RKO (cell line): ENCODE measurements around the gene SYS1.
"Not testable (repeated sequence)": the region's sequence is repeated elsewhere in the genome, so short reads cannot be mapped to it uniquely, and the experiment has no call there.

Source experiments
- DNase-seq: peaks from one replicate; pipeline ENCODE4 v3.0.0-alpha.2; 2016; ENCODE audit warnings: low spot score

The SYS1 gene

GRCh38 chr20:45340236-45340847 lies 22.6 kb upstream of the SYS1 start:
- DNase-seq: no peak

GRCh38 chr20:45340951-45341350 lies 22.0 kb upstream of the SYS1 start:
- no peak for DNase-seq

- no peak for DNase-seq
Measured at GRCh38 chr20:45341579-45341938, 21.4 kb upstream of the SYS1 start.

GRCh38 chr20:45341939-45342854 lies 20.8 kb upstream of the SYS1 start:
- DNase-seq: no peak

- no peak for DNase-seq
Measured at GRCh38 chr20:45342855-45343531, 20.0 kb upstream of the SYS1 start.

- DNase-seq: no peak
Measured at GRCh38 chr20:45343532-45344167, 19.3 kb upstream of the SYS1 start.

GRCh38 chr20:45344168-45344860 lies 18.6 kb upstream of the SYS1 start:
- DNase-seq: peak; percentile 96

- DNase-seq: no peak
Measured at GRCh38 chr20:45345104-45345936, 17.6 kb upstream of the SYS1 start.

- DNase-seq: no peak
Measured at GRCh38 chr20:45346291-45346718, 16.7 kb upstream of the SYS1 start.

- peak; percentile 44 for DNase-seq
Measured at GRCh38 chr20:45346851-45347250, 16.1 kb upstream of the SYS1 start.

- DNase-seq: no peak
Measured at GRCh38 chr20:45347297-45347935, 15.5 kb upstream of the SYS1 start.

GRCh38 chr20:45347936-45348778 lies 14.8 kb upstream of the SYS1 start, which contains the start of gene SDC4:
TSS of gene SDC4 (minus strand) at chr20:45348424. CDS start at chr20:45348384, 40 bp downstream.
- DNase-seq: peak; percentile 81

- no peak for DNase-seq
Measured at GRCh38 chr20:45350217-45350616, 12.7 kb upstream of the SYS1 start.

GRCh38 chr20:45350795-45351194 lies 12.2 kb upstream of the SYS1 start:
- DNase-seq: not testable (repeated sequence)

GRCh38 chr20:45352729-45353128 lies 10.2 kb upstream of the SYS1 start:
- DNase-seq: no peak

GRCh38 chr20:45353746-45354145 lies 9.2 kb upstream of the SYS1 start:
- no peak for DNase-seq

- DNase-seq: no peak
Measured at GRCh38 chr20:45354423-45355208, 8.3 kb upstream of the SYS1 start.
